Measurements from ENCODE around the gene KRT32. TPM values are rescaled to one million over a fixed set of nuclear protein-coding genes. Genes with fewer than 3 reads are reported as not detected.
"Not testable (repeated sequence)": the region's sequence is repeated elsewhere in the genome, so short reads cannot be mapped to it uniquely, and the experiment has no call there.

Gene KRT32
- total RNA-seq, 2 donors from 2014 or later, result not detected

GRCh38 chr17:41439375-41439774 lies 27.8 kb downstream of the KRT32 start:
- Histone ChIP-seq H3K27ac (no peak overlapping the region), H3K9me3 (peaks cover 0 to 2% of the 10 kb centered on the region in 2 donors), H3K36me3 (no peaks in the 10 kb centered on the region), H3K4me1 (no peaks in the 10 kb centered on the region), H3K4me3 (no peak overlapping the region), H3K27me3 (peaks cover 0 to 1% of the 10 kb centered on the region in 2 donors)
- DNase-seq (ENCODE audit: low spot score), result no peak
- no peak for TF ChIP-seq CTCF (IDR thresholded peaks at IDR 0.05)

- TF ChIP-seq CTCF (IDR thresholded peaks at IDR 0.05), result no peak
- Histone ChIP-seq H3K4me3 (no peak overlapping the region), H3K27me3 (no peaks in the 10 kb centered on the region), H3K9me3 (no peaks in the 10 kb centered on the region), H3K27ac (no peak overlapping the region), H3K4me1 (no peaks in the 10 kb centered on the region), H3K36me3 (no peaks in the 10 kb centered on the region)
- DNase-seq (ENCODE audit: low spot score), result no peak
Observed at GRCh38 chr17:41437769-41438168, 29.4 kb downstream of the KRT32 start.

GRCh38 chr17:41437254-41437653 lies 29.9 kb downstream of the KRT32 start:
- Histone ChIP-seq H3K4me3 (no peak overlapping the region), H3K27ac (no peak overlapping the region), H3K27me3 (no peaks in the 10 kb centered on the region), H3K4me1 (no peaks in the 10 kb centered on the region), H3K36me3 (no peaks in the 10 kb centered on the region), H3K9me3 (no peaks in the 10 kb centered on the region)
- TF ChIP-seq CTCF (IDR thresholded peaks at IDR 0.05), result no peak
- no peak for DNase-seq (ENCODE audit: low spot score)

GRCh38 chr17:41434415-41434814 lies 32.8 kb downstream of the KRT32 start:
- no peaks in the 10 kb centered on the region for H3K4me1 ChIP-seq
- no peaks in the 10 kb centered on the region for H3K27me3 ChIP-seq
- no peaks in the 10 kb centered on the region for H3K9me3 ChIP-seq
- no peak overlapping the region for H3K4me3 ChIP-seq
- no peak for DNase-seq (ENCODE audit: low spot score)
- no peak for TF ChIP-seq CTCF (IDR thresholded peaks at IDR 0.05)
- no peaks in the 10 kb centered on the region for H3K36me3 ChIP-seq
- H3K27ac ChIP-seq, result no peak overlapping the region

- TF ChIP-seq CTCF (IDR thresholded peaks at IDR 0.05), result no peak
- no peaks in the 10 kb centered on the region for H3K27me3 ChIP-seq
- no peak overlapping the region for H3K27ac ChIP-seq
Observed at GRCh38 chr17:41434005-41434404, 33.2 kb downstream of the KRT32 start.

GRCh38 chr17:41433586-41433985 lies 33.6 kb downstream of the KRT32 start:
- Histone ChIP-seq H3K9me3 (no peaks in the 10 kb centered on the region), H3K27me3 (no peaks in the 10 kb centered on the region), H3K4me1 (no peaks in the 10 kb centered on the region), H3K27ac (no peak overlapping the region), H3K36me3 (no peaks in the 10 kb centered on the region), H3K4me3 (no peak overlapping the region)
- no peak for DNase-seq (ENCODE audit: low spot score)
- TF ChIP-seq CTCF (IDR thresholded peaks at IDR 0.05), result no peak

More at GRCh38 chr17:41434005-41434404, 33.2 kb downstream of the KRT32 start:
- no peaks in the 10 kb centered on the region for H3K4me1 ChIP-seq
- DNase-seq (ENCODE audit: low spot score), result no peak
- H3K36me3 ChIP-seq, result no peaks in the 10 kb centered on the region
- H3K4me3 ChIP-seq, result no peak overlapping the region
- H3K9me3 ChIP-seq, result no peaks in the 10 kb centered on the region

GRCh38 chr17:41430376-41430775 lies 36.8 kb downstream of the KRT32 start:
- H3K4me3 ChIP-seq; H3K9me3 ChIP-seq; DNase-seq (ENCODE audit: low spot score); H3K36me3 ChIP-seq; H3K4me1 ChIP-seq; H3K27ac ChIP-seq; H3K27me3 ChIP-seq: not testable (repeated sequence)
